BLaER1 treated with 17β-estradiol and CSF1 and Interleukin-3, amounts not matched to agents 10 nM and 100 nM (cell line): Measurements from ENCODE around the gene ARMC2.

ENCODE experiments used
- H3K27ac ChIP-seq, 11 experiments: shearing (Covaris generic); formaldehyde crosslinking; 2 replicates each; pipeline ENCODE4 v1.8.1; 2022
- H3K27me3 ChIP-seq, 11 experiments: shearing (Covaris generic); formaldehyde crosslinking; 2 replicates each; pipeline ENCODE4 v1.8.1; 2022
- H3K36me3 ChIP-seq, 11 experiments: shearing (Covaris generic); formaldehyde crosslinking; 2 replicates each; pipeline ENCODE4 v1.8.1; 2022
- H3K4me1 ChIP-seq, 10 experiments: shearing (Covaris generic); formaldehyde crosslinking; 2 replicates each; pipeline ENCODE4 v1.8.1; 2022
- H3K4me2 ChIP-seq, 11 experiments: shearing (Covaris generic); formaldehyde crosslinking; 2 replicates each; pipeline ENCODE4 v1.8.1; 2022
- H3K4me3 ChIP-seq, 10 experiments: shearing (Covaris generic); formaldehyde crosslinking; 2 replicates each; pipeline ENCODE4 v1.8.1; 2022
- H3K9ac ChIP-seq, 11 experiments: shearing (Covaris generic); formaldehyde crosslinking; 2 replicates each; pipeline ENCODE4 v1.8.1; 2022
- H3K9me3 ChIP-seq, 11 experiments: shearing (Covaris generic); formaldehyde crosslinking; replicated peaks in 1 of 11; 2 replicates each; pipeline ENCODE4 v1.8.1; 2022
- H4K20me1 ChIP-seq, 11 experiments: shearing (Covaris generic); formaldehyde crosslinking; 2 replicates each; pipeline ENCODE4 v1.8.1; 2022
- Cebpa-rat ChIP-seq, 11 experiments: shearing (Covaris generic); IDR thresholded peaks; 2 replicates each; pipeline ENCODE4 v1.8.1; 2022

Gene ARMC2

DNA sequence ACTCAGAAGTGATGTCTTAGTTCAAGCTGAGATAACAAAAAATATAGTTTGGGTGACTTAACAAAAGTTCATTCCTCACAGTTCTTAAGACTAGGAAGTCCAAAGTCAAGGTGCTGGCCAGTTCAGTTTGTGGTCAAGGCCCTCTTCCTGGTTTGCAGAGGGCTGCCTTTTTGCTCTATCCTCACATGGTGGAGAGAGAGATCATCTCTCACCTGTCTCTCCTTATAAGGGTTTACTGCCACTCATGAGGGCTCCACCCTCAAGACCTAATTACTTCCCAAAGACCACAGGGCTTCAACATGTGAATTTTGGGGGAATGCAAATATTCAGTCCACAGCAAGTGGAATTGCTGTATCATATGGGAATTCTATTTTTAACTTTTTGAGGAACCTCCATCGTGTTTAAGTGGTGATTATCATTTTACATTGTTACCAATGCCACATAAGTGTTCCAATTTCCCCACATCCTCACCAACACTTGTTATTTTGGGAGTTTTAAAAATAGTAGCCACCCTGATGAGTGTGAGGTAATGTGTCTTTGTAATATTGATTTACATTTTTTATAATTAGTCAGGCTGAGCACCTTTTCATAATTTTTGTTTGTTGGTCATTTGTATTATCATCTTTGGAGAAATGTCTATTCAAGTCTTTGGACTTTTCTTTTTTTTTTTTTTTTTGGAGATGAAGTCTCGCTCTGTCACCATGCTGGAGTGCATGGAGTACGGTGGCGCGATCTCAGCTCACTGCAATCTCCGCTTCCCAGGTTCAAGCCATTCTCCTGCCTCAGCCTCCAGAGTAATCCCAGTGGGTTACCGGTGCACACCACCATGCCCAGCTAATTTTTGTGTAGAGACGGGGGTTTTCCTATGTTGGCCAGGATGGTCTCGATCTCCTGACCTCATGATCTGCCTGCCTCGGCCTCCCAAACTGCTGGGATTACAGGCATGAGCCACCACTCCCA is 134.2 kb downstream of the ARMC2 start:
- no peak for TF ChIP-seq Cebpa-rat (IDR thresholded peaks at IDR 0.05)
- H3K4me2 ChIP-seq: peak overlapping the region in 4 of 11 experiments; percentile 7 to 48 (median 42); a peak in 7 of 22 replicates
- H3K36me3 ChIP-seq: peaks cover 0 to 35% (median 6%) of the 10 kb centered on the region in 11 experiments; a peak in 12 of 22 replicates
- H4K20me1 ChIP-seq: no peaks in the 10 kb centered on the region
- peak overlapping the region in 3 of 11 experiments; percentile 17 to 31 (median 23); a peak in 4 of 22 replicates for H3K27ac ChIP-seq
- no peaks in the 10 kb centered on the region for H3K27me3 ChIP-seq
- H3K9me3 ChIP-seq: peaks cover 4 to 63% (median 19%) of the 10 kb centered on the region in 11 experiments; a peak in 18 of 22 replicates
- no peak overlapping the region for H3K4me3 ChIP-seq
- no peak overlapping the region; a peak in 1 of 22 replicates for H3K9ac ChIP-seq
- peaks cover 5 to 42% (median 9%) of the 10 kb centered on the region in 10 experiments; a peak in 15 of 20 replicates for H3K4me1 ChIP-seq

DNA sequence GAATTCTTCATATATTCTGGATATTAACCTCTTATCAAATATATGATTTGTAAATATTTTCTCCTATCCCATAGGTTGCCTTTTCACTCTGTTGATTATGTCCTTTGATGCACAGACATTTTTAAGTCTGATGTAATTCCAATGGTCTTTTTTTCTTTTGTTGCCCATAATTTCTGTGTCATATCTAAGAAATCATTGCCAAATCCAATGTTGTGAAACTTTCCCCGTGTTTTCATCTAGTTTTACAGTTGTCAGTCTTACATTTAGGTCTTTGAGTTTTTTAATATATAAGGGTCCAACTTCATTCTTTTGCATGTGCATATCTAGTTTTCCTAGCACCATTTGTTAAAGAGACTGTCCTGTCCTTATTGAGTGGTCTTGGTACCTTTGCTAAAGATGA is 134.9 kb downstream of the ARMC2 start:
- Histone ChIP-seq H3K27me3 (no peaks in the 10 kb centered on the region), H3K9me3 (peaks cover 4 to 56% (median 19%) of the 10 kb centered on the region in 11 experiments; a peak in 17 of 22 replicates), H3K4me2 (peak overlapping the region in 4 of 11 experiments; percentile 7 to 48 (median 42); a peak in 6 of 22 replicates), H3K36me3 (peaks cover 0 to 42% (median 13%) of the 10 kb centered on the region in 11 experiments; a peak in 13 of 22 replicates), H3K9ac (no peak overlapping the region), H4K20me1 (no peaks in the 10 kb centered on the region), H3K4me1 (peaks cover 5 to 42% (median 9%) of the 10 kb centered on the region in 10 experiments; a peak in 15 of 20 replicates), H3K27ac (peak overlapping the region in 2 of 11 experiments; percentile 23 to 24; a peak in 2 of 22 replicates), H3K4me3 (no peak overlapping the region)
- TF ChIP-seq Cebpa-rat (IDR thresholded peaks at IDR 0.05): no peak

DNA sequence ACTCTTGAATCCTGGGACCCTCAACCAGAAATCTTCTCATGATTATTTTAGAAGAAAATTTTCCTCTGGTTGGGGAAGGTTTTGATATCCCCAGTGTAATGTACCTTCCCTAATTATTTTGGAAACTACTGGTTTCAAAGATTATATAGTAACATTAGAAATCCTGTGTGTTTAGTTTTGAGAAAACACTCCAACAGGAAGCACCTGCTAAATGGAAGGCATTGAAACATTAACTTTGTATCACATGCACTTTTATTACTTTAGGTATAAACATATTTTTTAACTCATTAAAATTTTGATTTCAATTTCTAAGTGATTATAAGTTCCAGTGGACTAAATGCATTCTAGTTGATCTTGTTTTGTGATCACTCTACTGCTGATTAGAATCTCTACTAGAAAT is 137.1 kb downstream of the ARMC2 start:
- TF ChIP-seq Cebpa-rat (IDR thresholded peaks at IDR 0.05): no peak
- Histone ChIP-seq H3K4me1 (peaks cover 5 to 39% (median 9%) of the 10 kb centered on the region in 10 experiments; a peak in 15 of 20 replicates), H3K9me3 (peaks cover under 1 to 35% (median 14%) of the 10 kb centered on the region in 11 experiments; a peak in 16 of 22 replicates), H3K4me2 (peak overlapping the region in 5 of 11 experiments; percentile 2 to 22 (median 20); a peak in 6 of 22 replicates), H3K9ac (no peak overlapping the region), H3K27me3 (no peaks in the 10 kb centered on the region), H3K36me3 (peaks cover 0 to 58% (median 31%) of the 10 kb centered on the region in 11 experiments; a peak in 16 of 22 replicates), H4K20me1 (no peaks in the 10 kb centered on the region), H3K4me3 (no peak overlapping the region), H3K27ac (no peak overlapping the region)

DNA sequence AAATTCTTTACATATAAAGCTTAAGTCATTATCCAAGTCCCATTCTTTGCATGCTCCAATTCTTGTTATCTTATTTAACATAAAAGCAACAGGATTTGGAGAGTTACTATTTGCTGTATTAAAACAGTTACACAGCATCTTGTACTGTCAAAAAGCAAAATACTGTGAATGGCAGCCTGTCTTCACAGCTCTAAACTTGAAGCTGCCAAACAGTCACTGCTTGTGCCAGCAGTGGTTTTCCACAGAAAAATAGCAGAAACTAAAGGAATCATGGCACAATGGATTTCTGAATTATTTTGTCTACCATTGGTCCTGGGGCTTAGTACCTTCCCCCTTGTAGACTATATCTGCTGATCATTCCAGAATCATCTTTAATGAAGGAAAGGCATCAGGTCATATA is 138.9 kb downstream of the ARMC2 start:
- H3K4me3 ChIP-seq: no peak overlapping the region
- peaks cover 0 to 26% (median 8%) of the 10 kb centered on the region in 11 experiments; a peak in 15 of 22 replicates for H3K9me3 ChIP-seq
- H3K27ac ChIP-seq: no peak overlapping the region
- no peaks in the 10 kb centered on the region for H3K27me3 ChIP-seq
- peaks cover 0 to 76% (median 47%) of the 10 kb centered on the region in 11 experiments; a peak in 16 of 22 replicates for H3K36me3 ChIP-seq
- H3K9ac ChIP-seq: no peak overlapping the region
- peaks cover 4 to 32% (median 8%) of the 10 kb centered on the region in 10 experiments; a peak in 15 of 20 replicates for H3K4me1 ChIP-seq
- TF ChIP-seq Cebpa-rat (IDR thresholded peaks at IDR 0.05): no peak
- H4K20me1 ChIP-seq: no peaks in the 10 kb centered on the region
- no peak overlapping the region for H3K4me2 ChIP-seq

DNA sequence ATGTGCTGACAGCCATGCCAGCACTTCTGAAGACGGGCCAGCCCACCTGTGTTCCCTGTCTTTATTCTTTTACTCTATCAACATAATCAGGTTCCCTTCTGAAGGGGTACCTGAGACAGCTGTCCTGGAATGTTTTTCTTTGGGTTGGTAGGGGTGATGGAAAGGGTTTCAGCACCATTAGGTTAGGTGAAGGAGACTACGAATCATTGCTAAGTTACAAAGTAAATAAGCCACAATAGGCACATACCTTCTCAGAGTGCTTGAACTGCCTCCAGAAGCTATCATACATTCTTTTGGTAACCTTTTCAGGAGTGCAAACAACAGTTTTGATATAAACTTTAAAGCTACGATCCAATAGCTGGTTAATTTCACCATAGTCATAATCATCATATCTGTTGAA is 140.1 kb downstream of the ARMC2 start:
- Histone ChIP-seq H3K36me3 (peaks cover 0 to 88% (median 47%) of the 10 kb centered on the region in 11 experiments; a peak in 16 of 22 replicates), H3K4me3 (no peak overlapping the region), H3K4me1 (peaks cover 0 to 20% (median 8%) of the 10 kb centered on the region in 10 experiments; a peak in 12 of 20 replicates), H3K4me2 (no peak overlapping the region), H3K27me3 (no peaks in the 10 kb centered on the region), H3K27ac (no peak overlapping the region), H3K9ac (no peak overlapping the region), H3K9me3 (peaks cover 0 to 15% (median 7%) of the 10 kb centered on the region in 11 experiments; a peak in 10 of 22 replicates), H4K20me1 (no peaks in the 10 kb centered on the region)
- TF ChIP-seq Cebpa-rat (IDR thresholded peaks at IDR 0.05): no peak

DNA sequence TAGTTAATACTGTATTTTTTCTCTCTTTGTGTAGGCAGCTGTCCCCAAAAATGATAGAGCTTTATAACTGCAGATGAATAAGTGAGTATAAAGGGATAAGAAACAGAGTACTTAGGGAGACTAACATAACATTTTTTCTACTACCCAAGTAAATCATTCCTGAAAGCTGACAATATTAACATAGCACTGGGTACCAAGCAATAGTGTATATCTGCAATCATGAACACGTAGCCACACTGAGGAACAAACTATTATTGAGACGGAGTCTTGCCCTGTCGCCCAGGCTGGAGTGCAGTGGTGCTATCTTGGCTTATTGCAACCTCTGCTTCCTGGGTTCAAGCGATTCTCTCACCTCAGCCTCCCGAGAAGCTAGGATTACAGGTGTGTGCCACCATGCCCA is 140.5 kb downstream of the ARMC2 start:
- no peaks in the 10 kb centered on the region for H3K27me3 ChIP-seq
- no peak for TF ChIP-seq Cebpa-rat (IDR thresholded peaks at IDR 0.05)
- no peak overlapping the region for H3K4me2 ChIP-seq
- H3K4me1 ChIP-seq: peaks cover 0 to 16% (median 8%) of the 10 kb centered on the region in 10 experiments; a peak in 12 of 20 replicates
- H3K9ac ChIP-seq: no peak overlapping the region
- H4K20me1 ChIP-seq: no peaks in the 10 kb centered on the region
- H3K9me3 ChIP-seq: peaks cover 0 to 10% (median 2%) of the 10 kb centered on the region in 11 experiments; a peak in 8 of 22 replicates
- no peak overlapping the region for H3K4me3 ChIP-seq
- peaks cover 0 to 91% (median 47%) of the 10 kb centered on the region in 11 experiments; a peak in 16 of 22 replicates for H3K36me3 ChIP-seq
- no peak overlapping the region for H3K27ac ChIP-seq

DNA sequence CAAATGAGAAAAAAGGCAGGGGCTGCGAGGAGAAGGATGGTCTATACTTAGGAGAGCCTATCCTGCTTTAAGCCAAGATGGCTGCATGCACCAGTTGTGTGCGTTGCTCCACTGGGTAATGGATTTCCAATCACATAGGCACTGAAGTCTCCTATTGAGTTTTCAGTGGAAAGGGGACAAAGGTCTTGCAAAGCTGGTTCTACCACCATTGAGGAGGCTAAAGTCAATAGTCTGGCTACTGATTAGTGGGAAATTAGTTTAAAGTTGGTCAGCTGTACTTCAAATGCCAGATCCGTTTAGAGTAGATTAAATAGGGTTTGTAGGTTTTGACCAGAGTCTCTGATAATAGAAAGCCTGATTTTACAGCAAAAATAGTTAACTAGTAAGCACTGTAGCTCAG is 141.5 kb downstream of the ARMC2 start:
- H3K4me2 ChIP-seq: no peak overlapping the region
- no peak overlapping the region for H3K4me3 ChIP-seq
- H3K4me1 ChIP-seq: peaks cover 0 to 12% (median 8%) of the 10 kb centered on the region in 10 experiments; a peak in 12 of 20 replicates
- peaks cover 0 to 94% (median 47%) of the 10 kb centered on the region in 11 experiments; a peak in 16 of 22 replicates for H3K36me3 ChIP-seq
- TF ChIP-seq Cebpa-rat (IDR thresholded peaks at IDR 0.05): no peak
- no peaks in the 10 kb centered on the region for H4K20me1 ChIP-seq
- peaks cover 0 to under 1% (median 0%) of the 10 kb centered on the region in 11 experiments; a peak in 1 of 22 replicates for H3K9me3 ChIP-seq
- H3K27me3 ChIP-seq: no peaks in the 10 kb centered on the region
- no peak overlapping the region for H3K27ac ChIP-seq
- no peak overlapping the region for H3K9ac ChIP-seq

DNA sequence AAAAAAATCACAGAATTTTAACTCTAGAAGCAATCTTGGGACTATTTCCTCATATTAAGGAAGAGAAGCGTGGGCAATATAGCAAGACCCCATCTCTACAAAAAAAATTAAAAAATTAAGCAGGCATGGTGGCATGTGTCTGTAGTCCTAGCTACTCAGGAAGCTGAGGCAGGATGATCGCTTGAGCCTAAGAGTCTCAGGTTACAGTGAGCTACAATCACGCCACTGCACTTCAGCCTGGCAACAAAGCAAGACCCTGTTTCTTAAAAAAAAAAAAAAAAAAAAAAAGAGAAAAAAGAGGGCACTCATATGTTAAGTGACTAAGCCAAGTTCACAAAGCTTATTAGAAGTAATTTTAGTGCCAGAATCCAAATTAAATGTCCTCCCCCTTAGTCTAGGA is 145.7 kb downstream of the ARMC2 start:
- H3K4me2 ChIP-seq: no peak overlapping the region
- no peak for TF ChIP-seq Cebpa-rat (IDR thresholded peaks at IDR 0.05)
- no peak overlapping the region for H3K9ac ChIP-seq
- no peaks in the 10 kb centered on the region for H3K27me3 ChIP-seq
- peaks cover 0 to 98% (median 28%) of the 10 kb centered on the region in 11 experiments; a peak in 16 of 22 replicates for H3K36me3 ChIP-seq
- H4K20me1 ChIP-seq: no peaks in the 10 kb centered on the region
- no peak overlapping the region for H3K4me3 ChIP-seq
- no peaks in the 10 kb centered on the region for H3K4me1 ChIP-seq
- no peak overlapping the region for H3K27ac ChIP-seq
- no peaks in the 10 kb centered on the region for H3K9me3 ChIP-seq

DNA sequence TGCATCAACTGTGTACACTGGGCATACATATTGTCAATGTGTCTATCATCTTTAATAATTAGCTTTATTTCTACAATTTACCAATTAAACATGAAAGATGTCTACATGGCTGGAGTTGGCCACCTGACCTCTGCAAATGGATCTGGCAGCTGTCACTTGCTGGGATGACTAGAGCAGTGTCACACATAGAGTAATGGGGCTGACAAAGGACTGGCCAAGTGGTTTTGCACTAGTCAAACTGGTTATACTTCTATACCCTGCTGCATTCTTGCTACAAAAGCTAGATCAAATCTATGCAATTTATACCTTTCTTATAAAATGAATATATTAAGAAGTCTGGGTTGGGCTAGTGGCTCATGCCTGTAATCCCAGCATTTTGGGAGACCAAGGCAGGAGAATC is 147.1 kb downstream of the ARMC2 start:
- Histone ChIP-seq H3K27me3 (no peaks in the 10 kb centered on the region), H3K4me1 (no peaks in the 10 kb centered on the region), H4K20me1 (no peaks in the 10 kb centered on the region), H3K9ac (no peak overlapping the region), H3K36me3 (peaks cover 0 to 98% (median 25%) of the 10 kb centered on the region in 11 experiments; a peak in 15 of 22 replicates), H3K27ac (no peak overlapping the region), H3K4me3 (no peak overlapping the region), H3K9me3 (no peaks in the 10 kb centered on the region), H3K4me2 (no peak overlapping the region)
- no peak for TF ChIP-seq Cebpa-rat (IDR thresholded peaks at IDR 0.05)
